Suprapubic skin (tissue), 4 donors: Measurements from ENCODE around the gene HNF1B. TPM values are rescaled to one million over a fixed set of nuclear protein-coding genes. Genes with fewer than 3 reads are reported as not detected.

Source experiments
- DNase-seq, 2 donors: peaks; one replicate each; pipeline ENCODE4 v3.0.0-alpha.2; 2019; ENCODE audit warnings: low spot score in 2 of 2
- H3K27ac ChIP-seq: fragments of 200-600 bp; sonication (generic); one replicate; pipeline ENCODE4 v1.5.1; 2019
- H3K27me3 ChIP-seq: fragments of 200-600 bp; sonication (generic); one replicate; pipeline ENCODE4 v1.5.1; 2019
- H3K36me3 ChIP-seq: fragments of 200-600 bp; sonication (generic); one replicate; pipeline ENCODE4 v1.5.1; 2019
- H3K4me1 ChIP-seq: fragments of 200-600 bp; sonication (generic); one replicate; pipeline ENCODE4 v1.5.1; 2019
- H3K4me3 ChIP-seq: fragments of 200-600 bp; sonication (generic); one replicate; pipeline ENCODE4 v1.5.1; 2019; ENCODE audit warnings: mild to moderate bottlenecking
- H3K9me3 ChIP-seq: fragments of 200-600 bp; sonication (generic); one replicate; pipeline ENCODE4 v1.5.1; 2019
- CTCF ChIP-seq, 2 donors: fragments of 200-600 bp in 1 of 2; fragments of 450-650 bp in 1 of 2; sonication (generic) in 1 of 2; IDR thresholded peaks; one replicate each; pipeline ENCODE4 v1.5.1; 2016 to 2019; ENCODE audit warnings: antibody characterized with exemption in 2 of 2, mild to moderate bottlenecking in 1 of 2, moderate library complexity in 1 of 2
- EP300 ChIP-seq: sonication (generic); formaldehyde crosslinking; IDR thresholded peaks from one replicate; pipeline ENCODE4 v1.6.1; 2017; ENCODE audit warnings: antibody characterized with exemption
- POLR2A ChIP-seq, 2 donors: fragments of 450-650 bp; IDR thresholded peaks; one replicate each; pipeline ENCODE4 v1.6.1; 2017; ENCODE audit warnings: antibody characterized with exemption in 2 of 2, mild to moderate bottlenecking in 2 of 2, moderate library complexity in 2 of 2
- POLR2AphosphoS5 ChIP-seq, 3 donors: sonication (generic); formaldehyde crosslinking; IDR thresholded peaks; one replicate each; pipeline ENCODE4 v1.6.1; 2017; ENCODE audit warnings: antibody characterized with exemption in 3 of 3
- WGBS: methylation state at CpG from one replicate; pipeline ENCODE4 v1.1.5; 2018; 5-methylcytosine and 5-hydroxymethylcytosine counted together
- total RNA-seq, 4 donors: library from RNA; depleted of rRNA; stranded (reverse); fragments of >200 nt; gene quantifications; one replicate each; pipeline ENCODE4 v1.1.0, GENCODE V29; 2016

Gene HNF1B
- total RNA-seq, 4 donors from 2014 or later: not detected

GRCh38 chr17:37761961-37762360, 17.1 kb upstream of the HNF1B start:
- Histone ChIP-seq H3K27me3 (peaks cover 75% of the 10 kb centered on the region), H3K9me3 (no peaks in the 10 kb centered on the region), H3K4me3 (no peak overlapping the region), H3K36me3 (no peaks in the 10 kb centered on the region), H3K27ac (no peak overlapping the region), H3K4me1 (no peaks in the 10 kb centered on the region)
- DNase-seq: no peak
- TF ChIP-seq POLR2AphosphoS5 (IDR thresholded peaks at IDR 0.05) (no peak), EP300 (no peak), CTCF (IDR thresholded peaks at IDR 0.05) (no peak), POLR2A (IDR thresholded peaks at IDR 0.05) (no peak)
- WGBS: 86% methylated on average over 4 of the region's 4 CpGs

GRCh38 chr17:37761059-37761458, 16.2 kb upstream of the HNF1B start:
- Histone ChIP-seq H3K27ac (no peak overlapping the region), H3K4me1 (no peaks in the 10 kb centered on the region), H3K27me3 (peaks cover 76% of the 10 kb centered on the region), H3K36me3 (no peaks in the 10 kb centered on the region), H3K4me3 (no peak overlapping the region), H3K9me3 (no peaks in the 10 kb centered on the region)
- WGBS: 72% methylated on average over 7 of the region's 7 CpGs
- no peak for DNase-seq
- TF ChIP-seq EP300 (no peak), CTCF (IDR thresholded peaks at IDR 0.05) (no peak), POLR2A (IDR thresholded peaks at IDR 0.05) (no peak), POLR2AphosphoS5 (IDR thresholded peaks at IDR 0.05) (no peak)

- Histone ChIP-seq H3K27ac (no peak overlapping the region), H3K4me3 (no peak overlapping the region), H3K27me3 (peaks cover 62% of the 10 kb centered on the region), H3K36me3 (no peaks in the 10 kb centered on the region), H3K4me1 (no peaks in the 10 kb centered on the region), H3K9me3 (no peaks in the 10 kb centered on the region)
- TF ChIP-seq POLR2A (IDR thresholded peaks at IDR 0.05) (no peak), EP300 (no peak), POLR2AphosphoS5 (IDR thresholded peaks at IDR 0.05) (no peak), CTCF (IDR thresholded peaks at IDR 0.05) (no peak)
- WGBS: 80% methylated on average over 5 of the region's 5 CpGs
- no peak for DNase-seq
Measured at GRCh38 chr17:37759014-37759637, 14.3 kb upstream of the HNF1B start.

GRCh38 chr17:37756051-37756450, 11.2 kb upstream of the HNF1B start:
- peaks cover 46% of the 10 kb centered on the region for H3K27me3 ChIP-seq
- no peaks in the 10 kb centered on the region for H3K36me3 ChIP-seq
- DNase-seq: no peak
- H3K4me1 ChIP-seq: no peaks in the 10 kb centered on the region
- TF ChIP-seq POLR2AphosphoS5 (IDR thresholded peaks at IDR 0.05) (no peak), EP300 (no peak), CTCF (IDR thresholded peaks at IDR 0.05) (no peak), POLR2A (IDR thresholded peaks at IDR 0.05) (no peak)
- 78% methylated on average over 3 of the region's 3 CpGs for WGBS
- no peak overlapping the region for H3K4me3 ChIP-seq
- no peaks in the 10 kb centered on the region for H3K9me3 ChIP-seq
- no peak overlapping the region for H3K27ac ChIP-seq

- WGBS: 93% methylated on average over 2 of the region's 4 CpGs
- Histone ChIP-seq H3K4me3 (no peak overlapping the region), H3K27me3 (peaks cover 42% of the 10 kb centered on the region), H3K4me1 (no peaks in the 10 kb centered on the region), H3K9me3 (no peaks in the 10 kb centered on the region), H3K27ac (no peak overlapping the region), H3K36me3 (no peaks in the 10 kb centered on the region)
- TF ChIP-seq EP300 (no peak), POLR2A (IDR thresholded peaks at IDR 0.05) (no peak), POLR2AphosphoS5 (IDR thresholded peaks at IDR 0.05) (no peak), CTCF (IDR thresholded peaks at IDR 0.05) (no peak)
- no peak for DNase-seq
Measured at GRCh38 chr17:37755455-37755854, 10.6 kb upstream of the HNF1B start.
